ENCODE data around the gene MICB.
"Not testable (repeated sequence)": the region's sequence is repeated elsewhere in the genome, so short reads cannot be mapped to it uniquely, and the experiment has no call there.

Gene MICB

DNA sequence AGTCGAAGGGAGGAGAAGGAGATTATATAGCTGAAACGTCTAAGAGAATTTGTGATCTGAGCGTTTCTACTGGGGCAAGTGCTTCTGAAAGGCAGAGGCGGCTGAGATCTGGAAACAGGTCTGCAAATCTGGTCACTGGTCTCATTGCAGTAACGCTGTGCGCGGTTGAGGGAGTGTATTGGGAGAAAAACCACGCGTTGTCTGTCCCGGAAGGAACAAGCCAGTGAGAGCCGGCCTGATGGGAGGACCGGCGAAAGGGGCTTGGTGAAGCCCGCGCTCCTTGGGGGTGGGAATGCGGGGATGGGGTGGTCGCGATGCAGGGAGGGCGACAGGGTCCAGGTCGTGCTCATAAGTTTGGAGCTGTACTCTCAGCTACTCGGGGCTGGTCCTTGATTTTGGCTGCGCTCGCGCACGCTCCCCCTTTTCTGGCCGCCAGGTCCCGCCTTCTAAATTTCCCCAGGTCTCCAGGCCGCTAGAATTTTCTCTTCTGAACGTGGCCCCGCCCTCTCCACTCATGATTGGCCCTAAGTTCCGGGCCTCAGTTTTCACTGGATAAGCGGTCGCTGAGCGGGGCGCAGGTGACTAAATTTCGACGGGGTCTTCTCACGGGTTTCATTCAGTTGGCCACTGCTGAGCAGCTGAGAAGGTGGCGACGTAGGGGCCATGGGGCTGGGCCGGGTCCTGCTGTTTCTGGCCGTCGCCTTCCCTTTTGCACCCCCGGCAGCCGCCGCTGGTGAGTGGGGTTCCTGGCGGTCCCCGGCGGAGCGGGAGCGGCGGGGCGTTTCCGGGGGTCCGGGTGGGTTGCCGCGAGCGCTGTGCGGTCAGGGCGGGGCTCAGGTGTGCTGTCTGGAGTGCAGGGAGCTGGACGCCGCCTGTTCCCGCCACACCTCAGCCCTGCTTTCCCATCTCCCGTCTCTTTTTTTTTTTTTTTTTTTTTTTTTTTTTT lies at the start of gene MICB:
Gene MICB (plus strand): TSS at position 615 of the 946 bp plus-strand sequence. CDS start 49 bp downstream, at position 664.
- peak; percentile 77 for DNase-seq

GRCh38 chr6:31450751-31451150 lies 47.2 kb upstream of the MICB start:
- no peak for DNase-seq

DNA sequence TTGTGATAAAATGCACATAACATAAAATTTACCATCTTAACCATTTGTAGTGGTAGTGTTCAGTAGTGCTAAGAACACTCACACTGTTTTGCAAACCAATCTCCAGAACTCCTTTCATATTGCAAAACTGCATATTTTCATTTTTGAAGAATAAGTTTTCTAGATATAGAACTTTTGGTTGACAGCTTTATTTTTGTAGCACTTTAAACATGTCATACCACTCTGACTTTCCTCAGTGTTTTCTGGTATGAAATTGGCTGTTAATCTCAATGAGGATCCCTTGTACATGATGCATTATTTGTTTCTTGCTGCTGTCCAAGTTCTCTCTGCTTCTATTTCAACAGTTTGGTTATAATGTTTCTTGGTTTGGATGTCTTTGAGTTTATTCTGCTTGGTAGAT lies 45.1 kb upstream of the MICB start:
- no peak for DNase-seq

GRCh38 chr6:31453259-31453658 lies 44.7 kb upstream of the MICB start:
- no peak for DNase-seq

DNA sequence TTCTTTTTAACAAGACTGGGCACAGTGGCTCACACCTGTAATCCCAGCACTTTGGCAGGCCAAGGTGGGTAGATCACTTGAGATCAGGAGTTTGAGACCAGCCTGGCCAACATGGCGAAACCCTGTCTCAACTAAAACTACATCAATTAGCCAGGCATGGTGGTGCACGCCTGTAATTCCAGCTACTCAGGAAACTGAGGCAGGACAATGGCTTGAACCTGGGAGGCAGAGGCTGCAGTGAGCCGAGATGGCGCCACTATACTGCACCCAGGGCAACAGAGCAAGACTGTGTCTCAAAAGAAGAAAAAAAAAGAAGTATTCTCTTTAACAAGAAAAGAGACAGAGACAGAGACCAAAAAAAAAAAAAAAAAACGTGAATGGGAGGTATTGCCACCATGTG lies 38.1 kb upstream of the MICB start:
- not testable (repeated sequence) for DNase-seq

GRCh38 chr6:31460361-31461025 lies 37.5 kb upstream of the MICB start:
- no peak for DNase-seq

GRCh38 chr6:31462026-31462963 lies 35.6 kb upstream of the MICB start:
- no peak for DNase-seq

DNA sequence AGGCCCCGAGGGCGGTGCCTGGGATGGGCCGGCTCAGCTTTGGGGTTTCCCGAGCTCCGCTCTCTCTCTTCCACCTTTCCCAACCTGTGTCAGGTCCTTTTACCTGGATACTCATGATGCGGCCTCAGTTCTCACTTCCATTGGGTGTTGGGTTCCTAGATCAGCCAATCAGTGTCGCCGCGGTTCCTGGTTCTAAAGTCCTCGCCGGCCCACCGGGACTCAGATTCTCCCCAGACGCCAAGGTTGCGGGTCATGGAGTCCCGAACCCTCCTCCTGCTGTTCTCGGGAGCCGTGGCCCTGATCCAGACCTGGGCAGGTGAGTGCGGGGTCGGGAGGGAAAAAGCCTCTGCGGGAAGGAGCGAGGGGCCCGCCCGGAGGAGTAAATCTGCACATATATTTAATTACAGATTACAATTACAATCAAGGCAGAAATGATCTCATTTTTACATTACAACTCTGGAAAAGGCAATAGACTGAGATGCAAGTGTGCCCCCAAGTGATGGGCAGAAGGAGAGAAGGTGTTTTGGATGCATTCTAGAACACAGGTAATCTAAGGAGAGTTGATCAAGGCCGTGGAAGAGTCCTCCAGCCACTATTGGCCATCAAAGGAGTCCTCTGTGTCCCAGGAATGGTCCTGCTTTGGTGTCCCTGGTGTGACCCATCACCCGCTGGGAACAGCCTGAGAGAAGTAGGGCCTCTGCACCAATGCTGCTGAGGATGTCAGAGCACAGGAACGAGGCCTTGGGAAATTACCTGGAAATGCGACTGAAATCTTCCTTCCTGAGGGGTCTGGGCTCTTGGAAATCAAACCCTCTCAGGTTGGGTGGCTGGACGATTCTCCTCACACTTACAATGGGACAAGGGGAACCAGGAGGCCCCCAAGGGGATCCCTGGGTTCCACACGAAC lies 34.7 kb upstream of the MICB start:
- peak; percentile 53 for DNase-seq

DNA sequence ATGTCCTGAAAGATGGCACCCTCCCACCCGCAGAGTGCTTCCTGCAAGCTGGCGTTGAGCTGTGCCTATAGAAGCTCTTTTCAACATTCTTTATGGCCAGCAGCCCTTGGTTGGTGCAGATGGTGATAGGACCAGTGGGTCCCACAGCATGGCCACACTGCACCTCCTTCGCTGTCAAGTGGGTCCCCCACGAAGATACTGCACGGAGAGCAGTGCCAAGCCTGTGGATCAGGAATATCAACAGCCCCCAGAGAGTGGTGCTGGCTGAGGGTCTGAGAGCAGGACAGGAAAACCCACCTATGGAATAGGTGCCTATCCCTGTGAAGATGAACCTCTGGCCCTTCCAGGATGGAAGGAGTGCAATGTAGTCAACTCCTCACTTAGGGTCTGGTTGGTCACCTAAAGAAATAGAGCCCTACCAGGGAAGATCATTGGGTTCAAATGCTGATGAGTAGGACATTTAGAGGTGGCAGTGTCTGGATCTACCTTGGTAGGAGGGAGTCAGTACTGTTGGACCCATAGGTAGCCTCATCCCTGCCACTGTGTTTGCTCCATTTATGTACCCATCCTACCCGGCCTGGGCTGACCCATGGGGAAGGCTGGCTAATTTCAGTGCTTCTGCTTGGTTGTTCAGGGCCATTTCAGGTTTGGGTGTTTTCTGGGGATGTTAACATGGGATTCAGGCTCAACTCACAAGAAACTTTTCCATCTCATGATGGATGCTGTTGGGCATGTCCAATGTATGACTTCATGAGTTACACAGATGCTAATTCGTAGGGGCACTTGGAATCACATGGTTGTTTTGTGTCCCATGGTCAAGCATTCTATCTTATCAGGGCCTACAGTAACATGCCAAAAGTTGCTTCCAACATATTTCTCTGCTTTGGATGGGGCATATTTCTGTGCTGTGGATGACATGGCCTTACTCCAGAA lies 33.4 kb upstream of the MICB start:
- DNase-seq: no peak

DNA sequence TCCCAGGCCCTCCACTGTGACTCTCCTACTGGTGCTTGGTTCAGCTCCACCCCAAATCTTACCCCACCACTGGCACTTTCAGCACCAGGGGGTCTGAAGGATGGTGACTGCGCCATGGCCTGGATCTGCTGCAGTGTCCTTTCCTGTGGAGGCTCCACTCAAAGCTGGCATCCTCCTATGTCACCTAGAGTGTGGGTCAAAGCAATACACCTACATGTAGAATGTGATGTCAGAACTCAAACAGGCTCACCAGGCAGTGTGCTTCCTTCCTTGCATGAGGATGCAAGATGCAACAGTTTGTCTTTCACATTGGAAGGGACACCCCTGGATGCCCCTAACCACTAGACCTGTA lies 32.8 kb upstream of the MICB start:
- DNase-seq: no peak

DNA sequence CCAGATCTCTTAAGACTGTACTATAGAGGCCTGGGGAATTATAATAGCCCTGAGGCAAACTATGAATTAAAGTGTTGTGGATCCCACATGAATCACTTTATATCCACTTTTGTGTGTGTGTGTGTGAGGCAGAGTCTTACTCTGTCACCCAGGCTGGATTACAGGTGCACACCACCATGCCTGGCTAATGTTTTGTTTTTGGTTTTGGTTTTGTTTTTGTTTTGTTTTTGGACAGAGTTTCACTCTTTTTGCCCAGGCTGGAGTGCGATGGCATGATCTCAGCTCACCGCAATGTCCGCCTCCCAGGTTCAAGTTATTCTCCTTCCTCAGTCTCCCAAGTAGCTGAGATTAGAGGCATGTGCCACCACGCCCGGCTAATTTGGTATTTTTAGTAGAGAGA lies 32.2 kb upstream of the MICB start:
- DNase-seq: no peak

GRCh38 chr6:31466466-31466865 lies 31.5 kb upstream of the MICB start:
- no peak for DNase-seq

DNA sequence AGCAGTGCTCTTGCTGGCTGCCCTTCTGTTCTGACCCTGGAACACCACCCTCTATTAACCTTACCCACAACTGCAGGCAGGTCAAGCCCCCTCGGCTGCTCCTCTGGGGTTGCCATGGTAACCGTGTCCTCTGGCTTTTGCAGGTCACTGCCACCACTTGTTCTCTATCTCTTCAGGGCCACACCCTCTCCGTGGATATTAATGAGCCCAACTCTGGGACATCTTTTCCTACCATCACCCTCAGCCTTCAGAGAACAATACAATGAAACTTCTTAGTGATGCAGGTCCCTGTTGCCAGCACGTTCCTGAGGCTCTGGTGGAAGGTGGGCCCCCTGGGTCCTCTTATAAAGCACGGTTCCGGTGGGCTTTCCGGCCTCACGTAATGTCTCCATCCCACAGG lies 30.8 kb upstream of the MICB start:
- no peak for DNase-seq

- no peak for DNase-seq
Observed at GRCh38 chr6:31468311-31468710, 29.6 kb upstream of the MICB start.

GRCh38 chr6:31470801-31471200 lies 27.1 kb upstream of the MICB start:
- no peak for DNase-seq

- DNase-seq: no peak
Observed at GRCh38 chr6:31471711-31472110, 26.2 kb upstream of the MICB start.

- DNase-seq: no peak
Observed at GRCh38 chr6:31472259-31472658, 25.7 kb upstream of the MICB start.

DNA sequence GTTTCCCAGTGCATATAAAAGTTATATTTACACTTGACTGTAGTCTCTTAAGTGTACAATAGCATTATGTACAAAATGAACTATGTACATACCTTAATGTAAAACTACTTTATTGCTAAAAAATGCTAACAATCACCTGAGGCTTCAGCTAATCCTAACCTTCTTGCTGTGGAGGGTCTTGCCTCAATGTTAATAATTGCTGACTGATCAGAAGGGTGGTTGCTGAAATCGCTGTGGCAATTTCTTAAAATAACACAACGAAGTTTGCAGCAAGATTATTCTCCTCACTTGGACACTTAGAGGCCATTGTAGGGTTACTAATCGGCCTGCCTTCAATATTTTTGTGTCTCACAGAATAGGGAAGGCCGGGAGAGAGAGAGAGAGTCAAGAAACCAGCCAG lies 24.7 kb upstream of the MICB start:
- DNase-seq: no peak

GRCh38 chr6:31473780-31474761 lies 23.9 kb upstream of the MICB start:
- no peak for DNase-seq

- DNase-seq: no peak
Observed at GRCh38 chr6:31474871-31475286, 23.1 kb upstream of the MICB start.

Data from amniotic stem cell (primary cell).